A549 (cell line): ENCODE results near the gene RABGGTB. TPM values are rescaled to one million over a fixed set of nuclear protein-coding genes. Genes with fewer than 3 reads are reported as not detected.
"Not testable (repeated sequence)": the region's sequence is repeated elsewhere in the genome, so short reads cannot be mapped to it uniquely, and the experiment has no call there.

Experiments
- ATAC-seq, 2 experiments: fragments of 200-7000 bp in 1 of 2; fragments of >200 bp in 1 of 2; cut with Nextera tagmentation in 1 of 2; cut with Tn5 transposase in 1 of 2; 3 replicates each; pipeline versions ENCODE4 v1.8.0 to v1.9.1; 2018 to 2020; ENCODE audit warnings: mild to moderate bottlenecking in 1 of 2, moderate library complexity in 1 of 2
- CTCF ChIA-PET: fragments of 300-600 bp; sonication (Branson Sonifier 250); formaldehyde crosslinking; extraction: SDS; loops from one replicate; lab custom pipeline; 2021; ENCODE audit warnings: antibody characterized with exemption, inconsistent platforms; lab: Yijun Ruan, JAX
- POLR2A ChIA-PET: fragments of 350-600 bp; formaldehyde crosslinking; extraction: SDS; loops from one replicate; lab custom pipeline; 2021; ENCODE audit warnings: antibody characterized with exemption, inconsistent platforms; lab: Yijun Ruan, JAX
- DNase-seq, 2 experiments: peaks; one replicate each; pipeline versions ENCODE4 v3.0.0 to v3.0.0-alpha.2; 2011 to 2016; ENCODE audit warnings: low read depth in 1 of 2, low spot score in 1 of 2
- FAIRE-seq: peaks from 2 replicates; lab custom pipeline; 2011; peaks lifted over from hg19 to GRCh38; lab: Jason Lieb, UNC
- H3K27ac ChIP-seq, 2 experiments: fragments of >200 bp; sonication (Bioruptor Twin); formaldehyde crosslinking; 3 replicates each; pipeline ENCODE4 v1.5.1; 2016 to 2017
- H3K4me1 ChIP-seq: fragments of >200 bp; sonication (Bioruptor Twin); formaldehyde crosslinking; 3 replicates; pipeline ENCODE4 v1.6.1; 2016
- H3K4me2 ChIP-seq: fragments of >200 bp; sonication (Bioruptor Twin); formaldehyde crosslinking; 3 replicates; pipeline ENCODE4 v1.6.1; 2016
- H3K4me3 ChIP-seq: fragments of >200 bp; sonication (Bioruptor Twin); formaldehyde crosslinking; 3 replicates; pipeline ENCODE4 v1.5.1; 2016
- H3K9me3 ChIP-seq: fragments of >200 bp; sonication (Bioruptor Twin); formaldehyde crosslinking; 3 replicates; pipeline ENCODE4 v1.6.1; 2016
- ATOH8 ChIP-seq: fragments of 250-450 bp; sonication (Bioruptor Pico); IDR thresholded peaks from 2 replicates; pipeline ENCODE4 v1.5.0; 2020; ENCODE audit warnings: low read depth, mild to moderate bottlenecking, moderate library complexity
- CBX2 ChIP-seq: fragments of 200-600 bp; sonication (generic); IDR thresholded peaks from 2 replicates; pipeline ENCODE4 v1.6.1; 2016; ENCODE audit warnings: low read depth, mild to moderate bottlenecking, borderline replicate concordance
- CTCF ChIP-seq: fragments of >200 bp; sonication (Bioruptor Twin); formaldehyde crosslinking; IDR thresholded peaks from 3 replicates; pipeline ENCODE4 v1.5.1; 2016
- EHMT2 ChIP-seq: fragments of 200-600 bp; sonication (generic); IDR thresholded peaks from 2 replicates; pipeline ENCODE4 v1.6.1; 2016; ENCODE audit warnings: antibody characterized with exemption, low read depth, mild to moderate bottlenecking, moderate library complexity
- EP300 ChIP-seq, 2 experiments: fragments of >200 bp; sonication (Bioruptor Twin); formaldehyde crosslinking; IDR thresholded peaks; 2 replicates in 1 of 2; 3 replicates in 1 of 2; pipeline ENCODE4 v1.6.1; 2016 to 2017
- ESRRA ChIP-seq: fragments of 150-350 bp; IDR thresholded peaks from 2 replicates; pipeline ENCODE4 v1.6.1; 2014; ENCODE audit warnings: mild to moderate bottlenecking, low read length, borderline replicate concordance
- FOXS1 ChIP-seq: fragments of 250-450 bp; sonication (Bioruptor Pico); IDR thresholded peaks from 2 replicates; pipeline ENCODE4 v1.5.0; 2020; ENCODE audit warnings: mild to moderate bottlenecking, moderate library complexity
- HES2 ChIP-seq: fragments of >200 bp; sonication (Bioruptor Twin); formaldehyde crosslinking; IDR thresholded peaks from 2 replicates; pipeline ENCODE4 v1.6.1; 2016
- HEYL ChIP-seq: fragments of 250-450 bp; sonication (Bioruptor Pico); IDR thresholded peaks from 2 replicates; pipeline ENCODE4 v1.8.0; 2021; ENCODE audit warnings: mild to moderate bottlenecking, moderate library complexity
- HOXB5 ChIP-seq: fragments of 250-450 bp; sonication (Bioruptor Pico); IDR thresholded peaks from 2 replicates; pipeline ENCODE4 v1.5.0; 2020; ENCODE audit warnings: mild to moderate bottlenecking, moderate library complexity
- JUN ChIP-seq, 2 experiments: fragments of >200 bp; sonication (Bioruptor Twin); formaldehyde crosslinking; IDR thresholded peaks; 2 replicates in 1 of 2; 3 replicates in 1 of 2; pipeline ENCODE4 v1.6.1; 2016 to 2017
- MAZ ChIP-seq: fragments of 150-350 bp; IDR thresholded peaks from 2 replicates; pipeline ENCODE4 v1.6.1; 2014; ENCODE audit warnings: antibody characterized with exemption, low read depth, low read length, borderline replicate concordance
- MYC ChIP-seq: IDR thresholded peaks from 2 replicates; pipeline ENCODE4 v1.6.1; 2012; ENCODE audit warnings: mild to moderate bottlenecking, inconsistent platforms, low read length, improper control_type of control experiment, borderline replicate concordance
- NFE2L2 ChIP-seq: fragments of 150-350 bp; conservative IDR thresholded peaks from 2 replicates; pipeline ENCODE4 v1.6.1; 2014; ENCODE audit warnings: low read length
- NPAS2 ChIP-seq: fragments of 250-450 bp; sonication (Bioruptor Pico); IDR thresholded peaks from 2 replicates; pipeline ENCODE4 v1.8.0; 2022; ENCODE audit warnings: mild to moderate bottlenecking, moderate library complexity, borderline replicate concordance
- PHF8 ChIP-seq: fragments of 200-600 bp; sonication (generic); IDR thresholded peaks from 2 replicates; pipeline ENCODE4 v1.6.1; 2016; ENCODE audit warnings: low read depth, mild to moderate bottlenecking, antibody characterized with exemption, moderate library complexity, borderline replicate concordance
- POLR2AphosphoS2 ChIP-seq: conservative IDR thresholded peaks from 2 replicates; pipeline ENCODE4 v1.6.1; 2012; ENCODE audit warnings: low read length, improper control_type of control experiment, inconsistent platforms
- RAD21 ChIP-seq, 2 experiments: fragments of >200 bp in 1 of 2; sonication (Bioruptor Twin) in 1 of 2; formaldehyde crosslinking in 1 of 2; IDR thresholded peaks in 1 of 2; conservative IDR thresholded peaks in 1 of 2; 2 replicates in 1 of 2; 3 replicates in 1 of 2; pipeline ENCODE4 v1.6.1; 2012 to 2018; ENCODE audit warnings: inconsistent platforms in 1 of 2
- RCOR1 ChIP-seq: fragments of 150-350 bp; IDR thresholded peaks from 2 replicates; pipeline ENCODE4 v1.6.1; 2014; ENCODE audit warnings: antibody characterized with exemption, low read length, low read depth
- RFX5 ChIP-seq: fragments of 450-650 bp; IDR thresholded peaks from 2 replicates; pipeline ENCODE4 v1.7.1; 2014; ENCODE audit warnings: antibody characterized with exemption, mild to moderate bottlenecking, moderate library complexity
- RNF2 ChIP-seq: fragments of 200-600 bp; sonication (generic); IDR thresholded peaks from 2 replicates; pipeline ENCODE4 v1.6.1; 2016; ENCODE audit warnings: low read depth, mild to moderate bottlenecking, antibody characterized with exemption, moderate library complexity, borderline replicate concordance
- SREBF2 ChIP-seq: fragments of 450-650 bp; IDR thresholded peaks from 2 replicates; pipeline ENCODE4 v1.6.1; 2014; ENCODE audit warnings: mild to moderate bottlenecking, moderate library complexity
- USF2 ChIP-seq: fragments of 450-650 bp; IDR thresholded peaks from 2 replicates; pipeline ENCODE4 v1.6.1; 2014; ENCODE audit warnings: antibody characterized with exemption
- ZFP36 ChIP-seq: fragments of 450-650 bp; IDR thresholded peaks from 2 replicates; pipeline ENCODE4 v1.6.1; 2014; ENCODE audit warnings: borderline replicate concordance; ENCODE audit not compliant: partially characterized antibody
- WGBS: methylation state at CpG from one replicate; pipeline ENCODE4 v1.1.6; 2017; ENCODE audit errors: missing lambda C conversion rate; 5-methylcytosine and 5-hydroxymethylcytosine counted together
- polyA plus RNA-seq, 4 experiments: library from polyadenylated mRNA; depleted of rRNA in 3 of 4; stranded (reverse); fragments of >200 nt; fragmentation: RNase III in 1 of 4; extraction: RNeasy Plus Mini Kit Qiagen cat#74134 plus additional on column Dnase treatment in 1 of 4; gene quantifications; 2 replicates in 3 of 4; 3 replicates in 1 of 4; pipeline ENCODE4 v1.2.3, GENCODE V29; 2011 to 2017
- TF ChIP-seq, protein P1 (sequence below): IDR thresholded peaks from 2 replicates; pipeline ENCODE4 v1.6.1; 2012; ENCODE audit warnings: low read depth, borderline replicate concordance
- TF ChIP-seq, protein P2 (sequence below): IDR thresholded peaks from 2 replicates; pipeline ENCODE4 v1.6.1; 2012

The RABGGTB gene
- polyA plus RNA-seq, 2 of the 4 experiments (the other 2 are of a cell fraction): 112 to 165 TPM

DNA sequence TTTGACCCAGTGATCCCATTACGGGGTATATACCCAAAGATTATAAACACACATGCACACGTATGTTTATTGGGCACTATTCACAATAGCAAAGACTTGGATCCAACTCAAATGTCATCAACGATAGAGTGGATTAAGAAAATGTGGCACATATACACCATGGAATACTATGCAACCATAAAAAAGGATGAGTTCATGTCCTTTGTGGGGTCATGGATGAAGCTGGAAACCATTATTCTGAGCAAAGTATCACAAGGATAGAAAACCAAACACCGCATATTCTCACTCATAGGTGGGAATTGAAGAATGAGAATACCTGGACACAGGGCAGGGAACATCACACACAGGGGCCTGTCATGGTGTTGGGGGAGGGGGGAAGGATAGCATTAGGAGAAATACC, 2.1 kb upstream of the RABGGTB start:
- H3K4me2 ChIP-seq, H3K4me3 ChIP-seq, DNase-seq, H3K27ac ChIP-seq, H3K4me1 ChIP-seq, ATAC-seq, POLR2A ChIA-PET, CTCF ChIA-PET, FAIRE-seq, H3K9me3 ChIP-seq: not testable (repeated sequence)
- WGBS: 67% methylated on average over 4 of the region's 4 CpGs

DNA sequence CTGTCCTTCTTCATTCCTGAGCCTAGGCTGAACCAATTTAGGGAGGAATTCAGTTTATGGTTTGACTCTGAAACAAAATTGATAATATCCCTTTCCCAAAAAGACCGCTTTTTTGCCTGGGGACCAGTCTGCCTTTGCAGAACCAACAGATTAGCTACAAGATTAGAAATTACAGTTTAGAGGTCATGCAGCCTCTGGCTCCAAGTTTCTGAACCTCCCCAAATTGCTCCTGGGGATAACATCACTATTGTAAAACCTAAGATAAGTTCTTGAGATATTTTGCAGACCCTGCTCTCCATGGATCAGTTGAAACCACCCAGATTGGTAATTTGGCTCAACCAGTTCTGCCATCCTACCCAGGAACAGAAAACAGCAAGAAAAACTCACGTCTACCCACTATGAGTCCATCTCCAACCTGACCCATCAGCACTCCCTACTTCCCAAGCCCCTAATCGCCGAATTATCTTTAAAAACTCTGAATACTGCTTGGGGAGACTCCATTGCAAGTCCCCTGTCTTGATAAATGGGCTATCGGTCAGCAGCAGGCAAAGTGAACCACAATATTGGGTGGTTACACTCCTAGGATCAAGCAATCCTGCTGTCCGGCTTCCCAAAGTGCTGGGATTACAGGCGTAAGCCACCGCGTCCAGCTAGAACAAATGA, 605 bp upstream of the RABGGTB start:
- WGBS: 19% methylated on average over 9 of the region's 9 CpGs

GRCh38 chr1:75786901-75787493, 941 bp downstream of the RABGGTB start:
- DNase-seq: no peak
- POLR2A ChIA-PET: interaction anchor here (0.6 to 1.4 kb wide), 2 partner anchors 8 to 10 kb away, joined by 4 to 7 read pairs; partner anchors contain the start of gene MSH4
- no peak for FAIRE-seq
- 2% methylated on average over 10 of the region's 10 CpGs for WGBS
- H3K27ac ChIP-seq: peak overlapping the region; percentile 81 to 90
- no peaks in the 10 kb centered on the region for H3K9me3 ChIP-seq
- no peak for ATAC-seq
- CTCF ChIA-PET: interaction anchor here (1.6 kb wide), 1 partner anchor 15 kb away, joined by 3 read pairs; no protein-coding TSS in a partner anchor
- peak overlapping the region; percentile 97 for H3K4me2 ChIP-seq
- peak overlapping the region; percentile 60 for H3K4me3 ChIP-seq
- TF ChIP-seq CBX2: no peak
- TF ChIP-seq, protein P1, sequence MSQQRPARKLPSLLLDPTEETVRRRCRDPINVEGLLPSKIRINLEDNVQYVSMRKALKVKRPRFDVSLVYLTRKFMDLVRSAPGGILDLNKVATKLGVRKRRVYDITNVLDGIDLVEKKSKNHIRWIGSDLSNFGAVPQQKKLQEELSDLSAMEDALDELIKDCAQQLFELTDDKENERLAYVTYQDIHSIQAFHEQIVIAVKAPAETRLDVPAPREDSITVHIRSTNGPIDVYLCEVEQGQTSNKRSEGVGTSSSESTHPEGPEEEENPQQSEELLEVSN: no peak
- TF ChIP-seq CTCF: no peak
- no peak for TF ChIP-seq POLR2AphosphoS2
- TF ChIP-seq NFE2L2: no peak
- no peak for TF ChIP-seq NPAS2 (CRISPR knock-in tag)
- TF ChIP-seq SREBF2: no peak
- TF ChIP-seq ZFP36: no peak
- TF ChIP-seq, all 56 proteins: peak for 0
- H3K4me1 ChIP-seq: peaks cover 26% of the 10 kb centered on the region

More for the DNA sequence above, 605 bp upstream of the RABGGTB start:
- ChIA-PET CTCF (no interaction called here), POLR2A (interaction anchor here (1.0 to 1.4 kb wide), 6 partner anchors 9 to 520 kb away, joined by 3 to 7 read pairs (median 4); partner anchors contain the start of gene MSH4)
- ATAC-seq (peak; percentile 73 to 76), DNase-seq (no peak), FAIRE-seq (no peak)
- Histone ChIP-seq H3K27ac (peak overlapping the region; percentile 81 to 90), H3K4me1 (peaks cover 15% of the 10 kb centered on the region), H3K9me3 (no peaks in the 10 kb centered on the region), H3K4me3 (peak overlapping the region; percentile 60)
- no peak for TF ChIP-seq JUN (IDR thresholded peaks at IDR 0.05)
- TF ChIP-seq, protein P2, sequence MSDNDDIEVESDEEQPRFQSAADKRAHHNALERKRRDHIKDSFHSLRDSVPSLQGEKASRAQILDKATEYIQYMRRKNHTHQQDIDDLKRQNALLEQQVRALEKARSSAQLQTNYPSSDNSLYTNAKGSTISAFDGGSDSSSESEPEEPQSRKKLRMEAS: no peak
- TF ChIP-seq RCOR1: no peak
- TF ChIP-seq HEYL (CRISPR knock-in tag): no peak
- TF ChIP-seq MAZ: no peak
- no peak for TF ChIP-seq RFX5
- no peak for TF ChIP-seq PHF8
- no peak for TF ChIP-seq NFE2L2
- no peak for TF ChIP-seq USF2
- TF ChIP-seq EP300 (IDR thresholded peaks at IDR 0.05): no peak
- no peak for TF ChIP-seq ESRRA
- TF ChIP-seq HES2: no peak
- no peak for TF ChIP-seq ATOH8
- TF ChIP-seq HOXB5 (CRISPR knock-in tag): no peak
- TF ChIP-seq SREBF2: no peak
- no peak for TF ChIP-seq RAD21 (conservative IDR thresholded peaks at IDR 0.05 in 1 of 2, IDR thresholded peaks at IDR 0.05 in 1 of 2)
- TF ChIP-seq RNF2: no peak
- no peak for TF ChIP-seq MYC
- TF ChIP-seq EHMT2: no peak
- TF ChIP-seq FOXS1 (CRISPR knock-in tag): no peak
- TF ChIP-seq, all 56 proteins: peak for 0
- peak overlapping the region; percentile 83 for H3K4me2 ChIP-seq
